Measurements from ENCODE around the gene FHIT.

DNA sequence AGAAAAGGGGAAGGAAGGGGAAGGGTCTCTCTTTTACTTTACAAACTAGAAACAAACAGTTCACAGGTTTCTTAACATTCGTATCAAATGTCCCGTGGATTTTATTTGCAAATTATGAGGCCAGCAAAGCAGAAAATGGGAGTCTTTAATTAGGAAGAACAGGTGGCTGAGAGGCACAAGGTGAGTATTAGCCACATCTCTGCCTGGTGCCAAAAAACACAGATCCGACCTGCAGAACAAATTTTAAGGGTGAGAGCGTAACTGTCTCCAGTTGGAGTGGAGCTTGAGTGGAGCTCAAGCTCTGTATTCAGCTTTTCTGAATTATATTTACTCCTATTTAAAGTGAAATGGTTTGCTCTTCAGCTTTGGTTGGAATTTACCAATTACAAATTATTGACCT, 1004.9 kb downstream of the FHIT start:
- TF ChIP-seq, protein P1, sequence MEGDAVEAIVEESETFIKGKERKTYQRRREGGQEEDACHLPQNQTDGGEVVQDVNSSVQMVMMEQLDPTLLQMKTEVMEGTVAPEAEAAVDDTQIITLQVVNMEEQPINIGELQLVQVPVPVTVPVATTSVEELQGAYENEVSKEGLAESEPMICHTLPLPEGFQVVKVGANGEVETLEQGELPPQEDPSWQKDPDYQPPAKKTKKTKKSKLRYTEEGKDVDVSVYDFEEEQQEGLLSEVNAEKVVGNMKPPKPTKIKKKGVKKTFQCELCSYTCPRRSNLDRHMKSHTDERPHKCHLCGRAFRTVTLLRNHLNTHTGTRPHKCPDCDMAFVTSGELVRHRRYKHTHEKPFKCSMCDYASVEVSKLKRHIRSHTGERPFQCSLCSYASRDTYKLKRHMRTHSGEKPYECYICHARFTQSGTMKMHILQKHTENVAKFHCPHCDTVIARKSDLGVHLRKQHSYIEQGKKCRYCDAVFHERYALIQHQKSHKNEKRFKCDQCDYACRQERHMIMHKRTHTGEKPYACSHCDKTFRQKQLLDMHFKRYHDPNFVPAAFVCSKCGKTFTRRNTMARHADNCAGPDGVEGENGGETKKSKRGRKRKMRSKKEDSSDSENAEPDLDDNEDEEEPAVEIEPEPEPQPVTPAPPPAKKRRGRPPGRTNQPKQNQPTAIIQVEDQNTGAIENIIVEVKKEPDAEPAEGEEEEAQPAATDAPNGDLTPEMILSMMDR (IDR thresholded peaks at IDR 0.05), result no peak
- no peak for TF ChIP-seq POLR2A (IDR thresholded peaks at IDR 0.05)
